ENCODE measurements around the gene LNPK. TPM values are rescaled to one million over a fixed set of nuclear protein-coding genes. Genes with fewer than 3 reads are reported as not detected.

LNPK gene, protein sequence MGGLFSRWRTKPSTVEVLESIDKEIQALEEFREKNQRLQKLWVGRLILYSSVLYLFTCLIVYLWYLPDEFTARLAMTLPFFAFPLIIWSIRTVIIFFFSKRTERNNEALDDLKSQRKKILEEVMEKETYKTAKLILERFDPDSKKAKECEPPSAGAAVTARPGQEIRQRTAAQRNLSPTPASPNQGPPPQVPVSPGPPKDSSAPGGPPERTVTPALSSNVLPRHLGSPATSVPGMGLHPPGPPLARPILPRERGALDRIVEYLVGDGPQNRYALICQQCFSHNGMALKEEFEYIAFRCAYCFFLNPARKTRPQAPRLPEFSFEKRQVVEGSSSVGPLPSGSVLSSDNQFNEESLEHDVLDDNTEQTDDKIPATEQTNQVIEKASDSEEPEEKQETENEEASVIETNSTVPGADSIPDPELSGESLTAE
- 10 to 100 TPM; 18.9 to 48.1 (median 20.2) TPM for total RNA-seq

DNA sequence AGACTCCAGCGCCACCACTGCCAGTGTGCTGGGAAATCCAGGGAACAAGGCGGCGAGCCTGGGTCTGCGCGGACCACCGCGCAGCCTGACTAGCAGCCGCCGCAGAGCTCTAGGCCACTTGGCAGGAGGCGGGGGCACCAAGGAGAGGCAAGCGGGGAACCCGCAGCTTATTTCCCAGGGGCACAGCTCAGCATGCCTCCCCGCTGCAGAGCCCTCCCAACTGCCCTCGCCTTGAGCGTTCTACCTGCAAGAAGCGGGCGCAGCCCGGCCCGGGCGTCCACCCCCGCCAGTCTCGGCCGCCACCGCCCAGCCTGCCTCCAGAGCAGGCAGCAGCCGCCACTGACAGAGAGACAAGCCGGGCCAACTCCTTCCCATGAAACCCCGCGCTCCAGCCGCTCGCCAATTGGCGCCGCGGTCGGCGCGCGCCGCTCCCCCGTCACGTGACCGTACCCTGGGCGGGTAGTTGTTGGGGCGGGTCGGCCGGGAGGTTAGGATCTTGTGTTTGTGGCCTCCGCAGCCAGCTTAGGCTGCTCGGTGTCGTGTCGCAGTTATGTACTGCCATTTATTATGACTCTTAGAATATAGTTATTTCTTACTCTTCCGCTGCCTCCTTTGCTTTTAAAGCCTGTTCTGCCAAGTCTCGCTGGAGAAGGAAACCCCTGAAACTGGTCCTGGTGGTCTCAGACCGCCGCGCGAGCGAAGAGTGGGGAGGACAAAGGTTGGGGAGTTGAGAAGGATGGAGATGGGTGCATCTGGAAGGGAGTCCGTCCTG lies at the start of gene LNPK:
Gene LNPK (minus strand): TSS at position 352 of the 772 bp plus-strand sequence. CDS start 6,683 bp downstream, outside the sequence.
- peak within 1 kb of the TSS; percentile 50 to 75 (median 53) for H3K27ac ChIP-seq

DNA sequence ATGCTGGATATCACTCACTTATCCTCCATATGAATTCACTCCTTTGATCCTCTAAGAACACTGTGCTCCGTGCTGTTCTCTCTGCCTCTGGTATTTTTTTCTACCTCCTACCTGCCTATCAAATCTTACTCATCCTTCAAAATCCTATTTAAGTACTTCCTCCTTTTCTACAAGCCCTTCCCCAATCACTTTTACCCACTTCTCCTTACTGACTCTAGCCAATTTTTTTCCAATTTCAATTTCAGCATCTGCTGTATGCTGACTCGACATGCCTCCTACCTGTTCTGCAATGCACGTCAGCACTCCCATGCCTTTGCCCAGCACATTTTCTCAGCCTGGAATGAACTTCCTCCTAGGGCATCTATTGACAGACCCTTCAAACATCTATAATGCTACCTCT lies 37.3 kb upstream of the LNPK start:
- no peaks in the 10 kb centered on the region for H3K27me3 ChIP-seq
- no peaks in the 10 kb centered on the region for H3K9me3 ChIP-seq
- H3K27ac ChIP-seq: no peak overlapping the region
- WGBS, 2 donors: 57 to 62% methylated on average over 3 of the region's 3 CpGs
- no peak for DNase-seq
- intact Hi-C loops (cut with DNase I): no loop called here
- no peaks in the 10 kb centered on the region for H3K4me1 ChIP-seq
- no peaks in the 10 kb centered on the region for H3K36me3 ChIP-seq
- TF ChIP-seq, protein P1, sequence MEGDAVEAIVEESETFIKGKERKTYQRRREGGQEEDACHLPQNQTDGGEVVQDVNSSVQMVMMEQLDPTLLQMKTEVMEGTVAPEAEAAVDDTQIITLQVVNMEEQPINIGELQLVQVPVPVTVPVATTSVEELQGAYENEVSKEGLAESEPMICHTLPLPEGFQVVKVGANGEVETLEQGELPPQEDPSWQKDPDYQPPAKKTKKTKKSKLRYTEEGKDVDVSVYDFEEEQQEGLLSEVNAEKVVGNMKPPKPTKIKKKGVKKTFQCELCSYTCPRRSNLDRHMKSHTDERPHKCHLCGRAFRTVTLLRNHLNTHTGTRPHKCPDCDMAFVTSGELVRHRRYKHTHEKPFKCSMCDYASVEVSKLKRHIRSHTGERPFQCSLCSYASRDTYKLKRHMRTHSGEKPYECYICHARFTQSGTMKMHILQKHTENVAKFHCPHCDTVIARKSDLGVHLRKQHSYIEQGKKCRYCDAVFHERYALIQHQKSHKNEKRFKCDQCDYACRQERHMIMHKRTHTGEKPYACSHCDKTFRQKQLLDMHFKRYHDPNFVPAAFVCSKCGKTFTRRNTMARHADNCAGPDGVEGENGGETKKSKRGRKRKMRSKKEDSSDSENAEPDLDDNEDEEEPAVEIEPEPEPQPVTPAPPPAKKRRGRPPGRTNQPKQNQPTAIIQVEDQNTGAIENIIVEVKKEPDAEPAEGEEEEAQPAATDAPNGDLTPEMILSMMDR (IDR thresholded peaks at IDR 0.05): no peak
- TF ChIP-seq POLR2A (IDR thresholded peaks at IDR 0.05): no peak
- no peak overlapping the region for H3K4me3 ChIP-seq (replicated peaks in 1 of 3)

More for the DNA sequence above, at the start of gene LNPK:
- Histone ChIP-seq H3K36me3 (no peaks in the 10 kb centered on the region), H3K27me3 (no peaks in the 10 kb centered on the region), H3K4me3 (replicated peaks in 1 of 3) (peak within 1 kb of the TSS; percentile 54 to 73 (median 67)), H3K4me1 (no peaks in the 10 kb centered on the region), H3K9me3 (no peaks in the 10 kb centered on the region)
- intact Hi-C loops (cut with DNase I): no loop called here
- WGBS, 2 donors: 1 to 5% methylated on average over 22 to 50 of the region's 57 CpGs
- TF ChIP-seq, protein P1 (IDR thresholded peaks at IDR 0.05): no peak
- peak in 1 of 2 donors; percentile 89 for TF ChIP-seq POLR2A (IDR thresholded peaks at IDR 0.05)
- DNase-seq: peak; percentile 91 to 92

DNA sequence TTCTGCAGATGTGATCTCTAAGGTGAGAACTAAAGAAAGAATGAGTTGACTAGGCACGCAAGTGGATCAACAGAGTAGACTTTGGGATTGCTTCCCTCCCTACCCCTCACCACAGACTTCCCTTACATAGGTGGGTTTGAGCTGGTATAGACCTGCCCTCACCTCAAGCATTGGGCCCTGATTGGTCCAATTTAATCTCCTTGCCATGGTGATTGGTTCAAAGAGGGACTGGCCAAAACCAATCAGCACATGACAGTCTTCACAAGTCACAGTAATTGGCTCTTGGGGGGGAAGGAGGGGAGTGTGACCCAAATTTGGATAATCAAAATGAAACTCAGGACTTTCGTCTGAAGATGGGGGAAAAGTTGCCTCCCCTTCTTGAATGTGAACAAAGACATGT lies 36.6 kb upstream of the LNPK start:
- Histone ChIP-seq H3K36me3 (no peaks in the 10 kb centered on the region), H3K9me3 (no peaks in the 10 kb centered on the region), H3K4me3 (replicated peaks in 1 of 3) (no peak overlapping the region), H3K4me1 (no peaks in the 10 kb centered on the region), H3K27me3 (no peaks in the 10 kb centered on the region), H3K27ac (no peak overlapping the region)
- TF ChIP-seq, protein P1 (IDR thresholded peaks at IDR 0.05): no peak
- TF ChIP-seq POLR2A (IDR thresholded peaks at IDR 0.05): no peak
- no peak for DNase-seq
- intact Hi-C loops (cut with DNase I): no loop called here
- 74 to 77% methylated on average over 2 of the region's 2 CpGs for WGBS, 2 donors

DNA sequence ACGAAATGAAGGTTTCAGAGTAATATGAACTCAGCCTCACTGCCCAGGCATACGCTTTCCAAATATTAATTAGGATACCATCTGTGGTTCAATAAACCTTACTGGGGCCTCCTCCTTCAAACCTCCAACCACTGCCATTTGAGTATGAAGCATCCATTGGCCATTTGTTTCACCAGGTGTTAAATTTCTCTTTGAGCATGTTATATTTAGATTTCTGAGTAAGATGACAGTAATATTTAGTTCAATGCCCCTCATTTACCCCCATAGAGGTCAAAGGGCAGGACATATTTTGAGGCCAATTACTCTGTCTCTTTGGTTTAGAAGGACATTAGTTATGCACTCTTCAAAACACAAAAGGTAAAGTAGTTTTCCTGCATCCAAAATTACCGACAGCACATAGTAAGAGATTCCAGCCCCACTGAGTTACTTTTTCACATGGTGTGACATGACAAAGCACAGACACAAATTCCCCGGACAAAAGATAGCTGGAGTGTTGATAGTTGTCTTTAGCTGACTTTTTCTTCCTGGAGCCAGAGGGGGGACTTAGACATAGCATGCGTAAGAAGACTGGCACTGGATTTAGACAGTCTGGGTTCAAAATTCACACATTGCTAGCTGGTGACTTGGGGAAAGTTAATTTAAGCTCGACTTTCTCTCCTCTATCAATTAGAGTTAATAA lies 33.1 kb upstream of the LNPK start:
- Histone ChIP-seq H3K9me3 (no peaks in the 10 kb centered on the region), H3K27ac (no peak overlapping the region), H3K4me3 (replicated peaks in 1 of 3) (no peak overlapping the region), H3K36me3 (no peaks in the 10 kb centered on the region), H3K4me1 (no peaks in the 10 kb centered on the region), H3K27me3 (no peaks in the 10 kb centered on the region)
- TF ChIP-seq POLR2A (IDR thresholded peaks at IDR 0.05): no peak
- TF ChIP-seq, protein P1 (IDR thresholded peaks at IDR 0.05): no peak
- intact Hi-C loops (cut with DNase I): no loop called here
- DNase-seq: no peak
- 78 to 83% methylated on average over 6 of the region's 6 CpGs for WGBS, 2 donors
